DMS153 treated with DMSO at 0.1 percent for 48 hours (cell line): ENCODE measurements around the gene GUCA1A.

ENCODE experiments used
- DNase-seq: peaks from one replicate; lab custom pipeline; 2025; ENCODE audit not compliant: unreplicated experiment; lab: John Stamatoyannopoulos, UW

GUCA1A gene

GRCh38 chr6:42173101-42173500 is at the start of gene GUCA1A:
GUCA1A (plus strand) TSS chr6:42173364; CDS start chr6:42173614, 250 bp downstream.
- no peak for DNase-seq

- no peak for DNase-seq
These were observed 49.6 kb upstream of the GUCA1A start for GRCh38 chr6:42123379-42124103.

- no peak for DNase-seq
These were observed 48.8 kb upstream of the GUCA1A start for GRCh38 chr6:42124223-42124836.

GRCh38 chr6:42125231-42125630 is 47.9 kb upstream of the GUCA1A start:
- no peak for DNase-seq

- no peak for DNase-seq
These were observed 47.5 kb upstream of the GUCA1A start for GRCh38 chr6:42125663-42126062.

- no peak for DNase-seq
These were observed 44.5 kb upstream of the GUCA1A start for GRCh38 chr6:42128460-42129359.

GRCh38 chr6:42129360-42129676 is 43.8 kb upstream of the GUCA1A start:
- DNase-seq: no peak

- DNase-seq: no peak
These were observed 41.6 kb upstream of the GUCA1A start for GRCh38 chr6:42131531-42131930.

- DNase-seq: no peak
These were observed 39.2 kb upstream of the GUCA1A start for GRCh38 chr6:42133926-42134325.

GRCh38 chr6:42135161-42135560 is 38.0 kb upstream of the GUCA1A start:
- no peak for DNase-seq

GRCh38 chr6:42135722-42136121 is 37.4 kb upstream of the GUCA1A start:
- DNase-seq: no peak

GRCh38 chr6:42136508-42137193 is 36.5 kb upstream of the GUCA1A start:
- DNase-seq: no peak

GRCh38 chr6:42137194-42137753 is 35.9 kb upstream of the GUCA1A start:
- DNase-seq: no peak

- no peak for DNase-seq
These were observed 35.0 kb upstream of the GUCA1A start for GRCh38 chr6:42138190-42138589.

- DNase-seq: peak; percentile 49
These were observed 34.2 kb upstream of the GUCA1A start for GRCh38 chr6:42138630-42139619.

GRCh38 chr6:42140032-42140431 is 33.1 kb upstream of the GUCA1A start:
- no peak for DNase-seq

- DNase-seq: no peak
These were observed 32.2 kb upstream of the GUCA1A start for GRCh38 chr6:42140756-42141602.

GRCh38 chr6:42141603-42142117 is 31.5 kb upstream of the GUCA1A start:
- no peak for DNase-seq
